ENCODE measurements around the gene RAB15.

RAB15 gene

DNA sequence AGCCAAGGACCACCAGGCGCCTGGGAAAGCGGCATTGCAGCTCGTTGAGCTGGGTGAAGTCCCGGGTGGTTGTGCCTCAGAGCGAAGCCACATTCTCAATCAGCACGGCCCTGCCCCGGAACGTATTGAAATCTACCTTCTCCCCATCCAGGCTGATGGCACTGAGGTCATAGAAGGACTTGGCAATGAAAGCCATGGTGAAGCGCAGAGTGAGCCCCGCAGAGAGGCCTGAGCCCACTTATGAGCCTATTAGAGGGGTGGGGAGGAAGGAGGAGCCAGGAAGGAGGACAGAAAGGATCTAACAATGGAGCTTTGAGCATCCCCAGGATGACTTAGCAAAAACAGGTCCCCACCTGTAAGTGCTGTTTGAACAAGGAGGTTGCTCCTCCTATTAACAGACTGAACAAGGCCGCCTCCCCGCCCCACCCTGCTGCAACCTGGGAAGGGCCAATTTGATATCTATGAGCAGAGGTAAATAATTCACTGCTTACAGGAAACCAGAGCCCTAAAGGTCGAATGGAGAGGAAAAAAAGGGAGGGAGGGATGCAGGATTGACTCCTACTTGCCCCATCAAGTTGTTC lies 29.5 kb downstream of the RAB15 start, which contains the start of gene GPX2:
Gene GPX2 (minus strand): TSS at position 215 of the 581 bp plus-strand sequence. CDS start 19 bp downstream, at position 196.
- H2BK5ac ChIP-seq (ENCODE audit: low read depth, low read length, poor library complexity, severe bottlenecking) = no peak within 1 kb of the TSS
- no peak within 1 kb of the TSS for H2BK15ac ChIP-seq (ENCODE audit: low read depth, poor library complexity, severe bottlenecking)

DNA sequence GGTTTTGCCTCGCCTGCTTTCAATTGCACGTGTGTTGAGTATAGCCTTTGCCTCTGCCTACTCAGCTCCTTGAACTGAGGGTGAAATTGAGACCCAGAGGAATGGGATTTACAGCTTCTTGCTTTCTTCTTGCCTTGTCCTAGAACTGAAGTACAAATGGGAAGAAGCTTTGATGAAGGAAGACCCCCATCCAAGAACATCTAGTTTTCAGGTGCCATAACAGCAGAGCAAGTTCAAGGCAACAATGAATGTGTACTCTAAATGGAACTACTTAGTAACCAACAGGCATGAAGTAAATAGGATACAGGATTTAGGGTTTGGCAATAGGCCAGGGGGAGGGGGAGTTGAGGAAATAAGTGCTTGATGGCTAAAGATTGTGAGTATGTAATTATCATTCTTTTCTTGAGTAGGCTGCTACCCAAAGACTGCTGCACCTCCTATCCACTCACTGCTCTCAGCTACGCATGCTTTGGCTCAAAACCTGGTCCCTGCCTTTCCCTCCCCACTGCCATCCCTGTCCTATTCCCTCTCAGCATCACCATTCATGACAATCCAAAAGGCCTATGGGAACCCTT lies 31.7 kb downstream of the RAB15 start:
- H2AK5ac ChIP-seq (ENCODE audit: low read length, severe bottlenecking) = no peak overlapping the region
- DNase-seq = no peak
- H3K9ac ChIP-seq (ENCODE audit: low read length) = no peak overlapping the region
- H3K4me2 ChIP-seq (ENCODE audit: low read length, poor library complexity, severe bottlenecking) = no peak overlapping the region
- H3K27me3 ChIP-seq (ENCODE audit: control insufficient read depth in 1 of 2, insufficient read depth in 1 of 2, low read length in 2 of 2) = no peaks in the 10 kb centered on the region
- 93% methylated on average over 3 of the region's 3 CpGs for whole genome bisulfite sequencing
- H4K91ac ChIP-seq (ENCODE audit: low read length) = no peak overlapping the region
- H2AFZ ChIP-seq (ENCODE audit: low read depth, low read length) = no peak overlapping the region
- no peak overlapping the region for H2BK15ac ChIP-seq (ENCODE audit: low read depth, poor library complexity, severe bottlenecking)
- no peak overlapping the region for H3K18ac ChIP-seq (ENCODE audit: low read depth in 1 of 2, low read length in 2 of 2)
- H3K4me1 ChIP-seq (ENCODE audit: control insufficient read depth, insufficient read depth, low read depth, low read length) = peaks cover 12% of the 10 kb centered on the region
- H3K4me3 ChIP-seq (ENCODE audit: insufficient read depth in 1 of 2, low read depth in 1 of 2, low read length in 2 of 2) = no peak overlapping the region
- H4K8ac ChIP-seq (ENCODE audit: low read length) = no peak overlapping the region
- H2BK12ac ChIP-seq (ENCODE audit: low read length in 2 of 2) = no peak overlapping the region
- no peak overlapping the region for H3K23ac ChIP-seq (ENCODE audit: low read length in 2 of 2)
- no peaks in the 10 kb centered on the region for H3K9me3 ChIP-seq (ENCODE audit: control insufficient read depth, low read length)
- no peak overlapping the region for H3K4ac ChIP-seq (ENCODE audit: low read depth in 1 of 2, low read length in 2 of 2)
- no peak overlapping the region for H2BK120ac ChIP-seq (ENCODE audit: low read depth, low read length)
- H3K14ac ChIP-seq (ENCODE audit: low read length in 2 of 2) = no peak overlapping the region
- H3K27ac ChIP-seq (ENCODE audit: low read length, poor library complexity, severe bottlenecking) = no peak overlapping the region
- H3K36me3 ChIP-seq (ENCODE audit: control insufficient read depth in 1 of 2, insufficient read depth in 2 of 2, low read depth in 1 of 2, low read length in 2 of 2) = peaks cover 10 to 54% of the 10 kb centered on the region in 2 experiments
- no peak overlapping the region for H2BK5ac ChIP-seq (ENCODE audit: low read depth, low read length, poor library complexity, severe bottlenecking)
- peaks cover 24% of the 10 kb centered on the region for H3K79me1 ChIP-seq (replicated peaks; ENCODE audit: low read length, poor library complexity, severe bottlenecking)

More for the DNA sequence above, 29.5 kb downstream of the RAB15 start, which contains the start of gene GPX2:
- Histone ChIP-seq H3K9ac (ENCODE audit: low read length) (no peak within 1 kb of the TSS), H3K27me3 (ENCODE audit: control insufficient read depth in 1 of 2, insufficient read depth in 1 of 2, low read length in 2 of 2) (no peaks in the 10 kb centered on the region), H2AK5ac (ENCODE audit: low read length, severe bottlenecking) (no peak within 1 kb of the TSS), H3K4ac (ENCODE audit: low read depth in 1 of 2, low read length in 2 of 2) (no peak within 1 kb of the TSS), H3K9me3 (ENCODE audit: control insufficient read depth, low read length) (no peaks in the 10 kb centered on the region), H3K4me2 (ENCODE audit: low read length, poor library complexity, severe bottlenecking) (no peak within 1 kb of the TSS), H3K14ac (ENCODE audit: low read length in 2 of 2) (no peak within 1 kb of the TSS), H3K23ac (ENCODE audit: low read length in 2 of 2) (no peak within 1 kb of the TSS), H4K8ac (ENCODE audit: low read length) (no peak within 1 kb of the TSS), H4K91ac (ENCODE audit: low read length) (no peak within 1 kb of the TSS), H2BK120ac (ENCODE audit: low read depth, low read length) (no peak within 1 kb of the TSS), H3K27ac (ENCODE audit: low read length, poor library complexity, severe bottlenecking) (no peak within 1 kb of the TSS), H3K36me3 (ENCODE audit: control insufficient read depth in 1 of 2, insufficient read depth in 2 of 2, low read depth in 1 of 2, low read length in 2 of 2) (peaks cover 31 to 58% of the 10 kb centered on the region in 2 experiments), H3K79me1 (replicated peaks; ENCODE audit: low read length, poor library complexity, severe bottlenecking) (peaks cover 25% of the 10 kb centered on the region), H3K4me3 (ENCODE audit: insufficient read depth in 1 of 2, low read depth in 1 of 2, low read length in 2 of 2) (no peak within 1 kb of the TSS), H2BK12ac (ENCODE audit: low read length in 2 of 2) (no peak within 1 kb of the TSS), H3K18ac (ENCODE audit: low read depth in 1 of 2, low read length in 2 of 2) (no peak within 1 kb of the TSS), H2AFZ (ENCODE audit: low read depth, low read length) (no peak within 1 kb of the TSS), H3K4me1 (ENCODE audit: control insufficient read depth, insufficient read depth, low read depth, low read length) (peaks cover 12% of the 10 kb centered on the region)
- 94% methylated on average over 13 of the region's 13 CpGs for WGBS
- DNase-seq = no peak

DNA sequence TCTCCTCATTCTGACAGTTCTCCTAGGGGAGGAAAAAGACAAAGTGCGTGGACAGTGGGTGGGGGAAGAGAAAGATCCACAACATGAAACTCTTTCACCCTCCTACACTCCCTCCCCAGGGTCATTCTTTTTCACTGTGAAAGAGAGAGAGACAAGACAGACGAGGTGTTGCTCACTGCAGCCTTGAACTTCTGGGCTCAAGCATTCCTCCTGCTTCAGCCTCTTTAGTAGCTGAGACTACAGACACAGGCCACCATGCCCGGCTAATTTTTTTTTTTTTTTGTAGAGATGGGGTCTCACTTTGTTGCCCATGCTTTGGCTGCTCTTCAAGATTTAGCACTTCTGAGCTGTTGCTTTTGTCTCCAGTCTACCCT lies 32.3 kb downstream of the RAB15 start:
- Histone ChIP-seq H3K27ac (ENCODE audit: low read length, poor library complexity, severe bottlenecking) (no peak overlapping the region), H2BK120ac (ENCODE audit: low read depth, low read length) (no peak overlapping the region), H3K9me3 (ENCODE audit: control insufficient read depth, low read length) (no peaks in the 10 kb centered on the region), H3K18ac (ENCODE audit: low read depth in 1 of 2, low read length in 2 of 2) (no peak overlapping the region), H3K79me1 (replicated peaks; ENCODE audit: low read length, poor library complexity, severe bottlenecking) (peaks cover 24% of the 10 kb centered on the region), H3K36me3 (ENCODE audit: control insufficient read depth in 1 of 2, insufficient read depth in 2 of 2, low read depth in 1 of 2, low read length in 2 of 2) (peaks cover 8 to 53% of the 10 kb centered on the region in 2 experiments), H2BK5ac (ENCODE audit: low read depth, low read length, poor library complexity, severe bottlenecking) (no peak overlapping the region), H3K14ac (ENCODE audit: low read length in 2 of 2) (no peak overlapping the region), H2BK15ac (ENCODE audit: low read depth, poor library complexity, severe bottlenecking) (no peak overlapping the region), H3K4me3 (ENCODE audit: insufficient read depth in 1 of 2, low read depth in 1 of 2, low read length in 2 of 2) (no peak overlapping the region), H3K4me1 (ENCODE audit: control insufficient read depth, insufficient read depth, low read depth, low read length) (peaks cover 12% of the 10 kb centered on the region), H4K91ac (ENCODE audit: low read length) (no peak overlapping the region), H2AFZ (ENCODE audit: low read depth, low read length) (no peak overlapping the region), H3K23ac (ENCODE audit: low read length in 2 of 2) (no peak overlapping the region), H2AK5ac (ENCODE audit: low read length, severe bottlenecking) (peak overlapping the region; percentile 70), H3K9ac (ENCODE audit: low read length) (no peak overlapping the region), H3K4ac (ENCODE audit: low read depth in 1 of 2, low read length in 2 of 2) (no peak overlapping the region), H3K4me2 (ENCODE audit: low read length, poor library complexity, severe bottlenecking) (no peak overlapping the region), H4K8ac (ENCODE audit: low read length) (no peak overlapping the region), H2BK12ac (ENCODE audit: low read length in 2 of 2) (no peak overlapping the region), H3K27me3 (ENCODE audit: control insufficient read depth in 1 of 2, insufficient read depth in 1 of 2, low read length in 2 of 2) (no peaks in the 10 kb centered on the region)
- WGBS = 80% methylated on average over 1 of the region's 3 CpGs
- DNase-seq = no peak

DNA sequence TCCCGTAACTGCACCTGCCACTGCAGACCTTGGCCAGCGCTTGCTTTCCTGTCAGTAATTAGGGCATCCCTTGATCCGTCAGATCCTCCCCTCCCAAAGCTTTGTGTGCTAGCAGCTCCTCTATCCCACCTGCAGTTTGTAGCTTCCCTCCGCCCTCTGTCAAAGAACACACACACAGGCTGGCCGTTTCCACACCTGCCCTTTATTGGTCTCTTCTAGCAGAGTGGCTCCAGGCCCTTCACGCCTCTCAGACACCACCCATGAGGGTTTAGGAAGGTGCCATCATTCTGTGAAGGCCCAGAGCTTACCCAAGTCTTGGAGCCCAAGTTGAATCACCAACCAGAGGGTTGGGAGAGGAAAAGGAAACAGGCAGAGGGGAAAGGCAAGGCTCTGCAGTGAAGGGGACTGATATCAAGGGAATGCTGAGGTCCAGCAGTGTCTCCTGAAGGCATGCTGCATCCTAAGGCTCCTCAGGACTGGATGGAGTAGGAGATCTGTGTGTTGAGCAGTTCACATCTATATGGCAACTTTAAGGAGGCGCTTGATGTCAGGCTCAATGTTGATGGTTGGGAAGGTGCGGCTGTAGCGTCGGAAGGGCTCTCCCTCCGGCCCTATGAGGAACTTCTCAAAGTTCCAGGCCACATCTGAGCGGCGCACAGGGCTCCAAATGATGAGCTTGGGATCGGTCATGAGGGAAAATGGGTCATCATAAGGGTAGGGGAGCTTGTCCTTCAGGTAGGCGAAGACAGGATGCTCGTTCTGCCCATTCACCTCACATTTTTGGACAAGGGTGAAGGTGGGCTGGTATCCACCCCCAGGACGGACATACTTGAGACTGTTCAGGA lies 32.9 kb downstream of the RAB15 start:
- H4K8ac ChIP-seq (ENCODE audit: low read length) = no peak overlapping the region
- peaks cover 24% of the 10 kb centered on the region for H3K79me1 ChIP-seq (replicated peaks; ENCODE audit: low read length, poor library complexity, severe bottlenecking)
- H2BK12ac ChIP-seq (ENCODE audit: low read length in 2 of 2) = no peak overlapping the region
- H3K9ac ChIP-seq (ENCODE audit: low read length) = no peak overlapping the region
- WGBS = 96% methylated on average over 16 of the region's 17 CpGs
- H2BK120ac ChIP-seq (ENCODE audit: low read depth, low read length) = no peak overlapping the region
- no peak overlapping the region for H2BK15ac ChIP-seq (ENCODE audit: low read depth, poor library complexity, severe bottlenecking)
- H3K27ac ChIP-seq (ENCODE audit: low read length, poor library complexity, severe bottlenecking) = peak overlapping the region; percentile 18
- DNase-seq = no peak
- no peak overlapping the region for H3K14ac ChIP-seq (ENCODE audit: low read length in 2 of 2)
- H3K36me3 ChIP-seq (ENCODE audit: control insufficient read depth in 1 of 2, insufficient read depth in 2 of 2, low read depth in 1 of 2, low read length in 2 of 2) = peaks cover 8 to 58% of the 10 kb centered on the region in 2 experiments
- H3K4me2 ChIP-seq (ENCODE audit: low read length, poor library complexity, severe bottlenecking) = no peak overlapping the region
- no peak overlapping the region for H3K4ac ChIP-seq (ENCODE audit: low read depth in 1 of 2, low read length in 2 of 2)
- peak overlapping the region; percentile 84 for H2AK5ac ChIP-seq (ENCODE audit: low read length, severe bottlenecking)
- no peak overlapping the region for H3K4me3 ChIP-seq (ENCODE audit: insufficient read depth in 1 of 2, low read depth in 1 of 2, low read length in 2 of 2)
- H3K9me3 ChIP-seq (ENCODE audit: control insufficient read depth, low read length) = no peaks in the 10 kb centered on the region
- peaks cover 12% of the 10 kb centered on the region for H3K4me1 ChIP-seq (ENCODE audit: control insufficient read depth, insufficient read depth, low read depth, low read length)
- H2AFZ ChIP-seq (ENCODE audit: low read depth, low read length) = no peak overlapping the region
- H3K23ac ChIP-seq (ENCODE audit: low read length in 2 of 2) = no peak overlapping the region
- no peak overlapping the region for H2BK5ac ChIP-seq (ENCODE audit: low read depth, low read length, poor library complexity, severe bottlenecking)
- H3K27me3 ChIP-seq (ENCODE audit: control insufficient read depth in 1 of 2, insufficient read depth in 1 of 2, low read length in 2 of 2) = no peaks in the 10 kb centered on the region
- H4K91ac ChIP-seq (ENCODE audit: low read length) = no peak overlapping the region
- H3K18ac ChIP-seq (ENCODE audit: low read depth in 1 of 2, low read length in 2 of 2) = no peak overlapping the region
